HCT116 (cell line): ENCODE data around the gene RYR3.

Source experiments
- CTCF ChIP-seq, 3 experiments: fragments of 200-600 bp in 1 of 3; sonication (generic) in 1 of 3; IDR thresholded peaks in 2 of 3; conservative IDR thresholded peaks in 1 of 3; 2 replicates each; pipeline ENCODE4 v1.5.1; 2012 to 2017; ENCODE audit warnings: low read depth in 2 of 3, low read length in 2 of 3, antibody characterized with exemption in 1 of 3, borderline replicate concordance in 1 of 3, control low read depth in 1 of 3, mild to moderate bottlenecking in 1 of 3, mixed read lengths in 1 of 3, mixed run types in 1 of 3, moderate library complexity in 1 of 3; ENCODE audit not compliant: insufficient read depth in 1 of 3
- TCF7L2 ChIP-seq: IDR thresholded peaks from 2 replicates; pipeline ENCODE4 v1.7.0; 2011; ENCODE audit warnings: borderline replicate concordance, inconsistent platforms; ENCODE audit not compliant: insufficient read depth, insufficient read length; ENCODE audit errors: extremely low read depth

DNA sequence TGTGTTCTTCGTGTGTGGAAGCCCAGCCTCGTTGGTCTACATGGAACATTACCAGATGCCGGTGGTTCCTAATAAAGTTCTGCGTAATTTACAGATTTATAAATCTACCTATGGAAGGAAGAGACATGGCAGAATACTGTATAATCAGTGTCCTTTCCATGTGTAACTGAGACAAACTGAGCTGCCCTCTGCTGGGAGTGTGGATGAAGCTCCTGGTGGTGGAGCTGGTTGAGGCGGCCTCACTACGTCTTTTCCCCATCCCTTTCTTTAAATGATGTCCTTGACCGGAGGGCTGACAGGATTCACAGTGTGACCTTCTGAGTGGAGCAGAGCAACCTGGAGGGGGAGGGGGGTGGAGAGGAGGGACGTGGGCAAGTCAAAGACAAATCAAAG is 390.5 kb downstream of the RYR3 start:
- TF ChIP-seq CTCF (IDR thresholded peaks at IDR 0.05 in 2 of 3, conservative IDR thresholded peaks at IDR 0.05 in 1 of 3; ENCODE audit: borderline replicate concordance in 1 of 3, insufficient read depth in 1 of 3, low read depth in 2 of 3, low read length in 2 of 3): peak in 1 of 3 experiments; percentile 31; a peak in 2 of 6 replicates
- TF ChIP-seq TCF7L2: no peak
